ENCODE results near the gene HYAL2. TPM values are rescaled to one million over a fixed set of nuclear protein-coding genes. Genes with fewer than 3 reads are reported as not detected.

HYAL2 gene
- total and polyA plus RNA-seq, 9 of the 15 experiments (the other 6 are each of a cell fraction or from before 2014, with no cell fraction given) = 0.36 to 22.7 (median 11.4) TPM; not detected in 1

GRCh38 chr3:50350527-50351322 is 28.2 kb upstream of the HYAL2 start, which contains the start of the genes CYB561D2 and NPRL2 (continued):
- TF ChIP-seq ZNF592 (IDR thresholded peaks at IDR 0.05) = peak; percentile 90
- no peak for TF ChIP-seq BRF2 (IDR thresholded peaks at IDR 0.05; ENCODE audit: borderline replicate concordance, insufficient read depth, insufficient read length)
- peak; percentile 83 for TF ChIP-seq CXXC5 (CRISPR knock-in tag; IDR thresholded peaks at IDR 0.05)
- TF ChIP-seq HDAC1 (IDR thresholded peaks at IDR 0.05) = peak in 1 of 2 experiments; percentile 83; a peak in 2 of 4 replicates
- TF ChIP-seq MXI1 (IDR thresholded peaks at IDR 0.05; ENCODE audit: low read depth, low read length) = 0 out of 2 replicates have a peak, but pooled peaks have one; percentile 13
- peak; percentile 74 for TF ChIP-seq RBBP5 (IDR thresholded peaks at IDR 0.05; ENCODE audit: borderline replicate concordance, insufficient read depth, low read length, poor library complexity, severe bottlenecking)
- no peak for TF ChIP-seq ZNF668 (CRISPR knock-in tag; IDR thresholded peaks at IDR 0.05)
- peak; percentile 67; the same call in 1 of the 2 replicates for TF ChIP-seq ZBTB2 (IDR thresholded peaks at IDR 0.05)
- TF ChIP-seq XRCC5 (IDR thresholded peaks at IDR 0.05; ENCODE audit: low read depth, low read length) = no peak
- peak; percentile 52; the same call in 1 of the 2 replicates for TF ChIP-seq DMBX1 (CRISPR knock-in tag; IDR thresholded peaks at IDR 0.05; ENCODE audit: borderline replicate concordance)
